SK-N-SH (cell line): ENCODE data around the gene NAXE. TPM values are rescaled to one million over a fixed set of nuclear protein-coding genes. Genes with fewer than 3 reads are reported as not detected.

Experiments used
- CTCF ChIA-PET: fragments of 300-600, 350-600 bp; formaldehyde crosslinking; extraction: SDS; loops from one replicate; lab custom pipeline; 2021; lab: Yijun Ruan, JAX
- POLR2A ChIA-PET: fragments of 350-600 bp; sonication (Branson Sonifier 250); formaldehyde crosslinking; extraction: SDS; loops from one replicate; lab custom pipeline; 2020; ENCODE audit warnings: antibody characterized with exemption, inconsistent platforms; lab: Yijun Ruan, JAX
- DNase-seq: peaks from one replicate; pipeline ENCODE4 v3.0.0; 2012
- H2AFZ ChIP-seq: fragments of 200-600 bp; sonication (generic); 2 replicates; pipeline ENCODE4 v1.8.1; 2016; ENCODE audit warnings: antibody characterized with exemption, mild to moderate bottlenecking, low read depth
- H3F3A ChIP-seq: fragments of 200-600 bp; sonication (generic); replicated peaks from 2 replicates; pipeline ENCODE3; 2016; ENCODE audit warnings: antibody characterized with exemption, mild to moderate bottlenecking; ENCODE audit not compliant: insufficient read depth
- H3K27ac ChIP-seq, 2 experiments: fragments of 200-500 bp in 1 of 2; fragments of 200-600 bp in 1 of 2; sonication (Bioruptor generic) in 1 of 2; sonication (generic), shearing (Covaris generic) in 1 of 2; 2 replicates each; pipeline versions ENCODE4 v1.5.1 to v1.6.1; 2014 to 2016; ENCODE audit warnings: low read depth in 2 of 2, inconsistent platforms in 1 of 2, low read length in 1 of 2, mild to moderate bottlenecking in 1 of 2, mixed read lengths in 1 of 2
- H3K27me3 ChIP-seq: fragments of 200-600 bp; sonication (generic), shearing (Covaris generic); 2 replicates; pipeline ENCODE4 v1.6.1; 2016; ENCODE audit warnings: mixed run types; ENCODE audit not compliant: insufficient read depth
- H3K36me3 ChIP-seq, 2 experiments: fragments of 200-500 bp in 1 of 2; fragments of 200-600 bp in 1 of 2; sonication (Bioruptor generic) in 1 of 2; sonication (generic) in 1 of 2; replicated peaks in 1 of 2; 2 replicates each; pipeline versions ENCODE3 to v1.5.1; 2014 to 2016; ENCODE audit warnings: low read length in 1 of 2, mild to moderate bottlenecking in 1 of 2; ENCODE audit not compliant: insufficient read depth in 2 of 2, control insufficient read depth in 1 of 2
- H3K4me1 ChIP-seq, 2 experiments: fragments of 200-500 bp in 1 of 2; fragments of 200-600 bp in 1 of 2; sonication (Bioruptor generic) in 1 of 2; sonication (generic), shearing (Covaris generic) in 1 of 2; 2 replicates each; pipeline versions ENCODE4 v1.5.1 to v1.6.1; 2014 to 2016; ENCODE audit warnings: low read depth in 1 of 2, low read length in 1 of 2, mixed run types in 1 of 2; ENCODE audit not compliant: insufficient read depth in 2 of 2, control insufficient read depth in 1 of 2
- H3K4me2 ChIP-seq: fragments of 200-600 bp; sonication (generic), shearing (Covaris generic); 2 replicates; pipeline ENCODE4 v1.6.1; 2017; ENCODE audit warnings: mixed run types
- H3K4me3 ChIP-seq, 2 experiments: fragments of 200-500 bp in 1 of 2; fragments of 200-600 bp in 1 of 2; sonication (Bioruptor generic) in 1 of 2; sonication (generic), shearing (Covaris generic) in 1 of 2; 2 replicates each; pipeline versions ENCODE4 v1.5.1 to v1.8.1; 2014 to 2016; ENCODE audit warnings: low read depth in 2 of 2, inconsistent platforms in 1 of 2, low read length in 1 of 2, mild to moderate bottlenecking in 1 of 2, mixed read lengths in 1 of 2, moderate library complexity in 1 of 2
- H3K79me2 ChIP-seq: fragments of 200-600 bp; sonication (generic); 2 replicates; pipeline ENCODE4 v1.8.1; 2017; ENCODE audit warnings: mild to moderate bottlenecking; ENCODE audit not compliant: insufficient read depth
- H3K9ac ChIP-seq: fragments of 200-600 bp; sonication (generic); 2 replicates; pipeline ENCODE4 v1.6.1; 2017; ENCODE audit warnings: mixed run types
- H3K9me2 ChIP-seq: fragments of 200-600 bp; sonication (generic); 2 replicates; pipeline ENCODE4 v1.6.1; 2017; ENCODE audit warnings: mixed run types
- H3K9me3 ChIP-seq: fragments of 200-600 bp; sonication (generic); 2 replicates; pipeline ENCODE4 v1.6.1; 2017; ENCODE audit warnings: mixed run types, mild to moderate bottlenecking, moderate library complexity
- H4K20me1 ChIP-seq: fragments of 200-600 bp; sonication (generic); 2 replicates; pipeline ENCODE4 v1.6.1; 2017; ENCODE audit warnings: mild to moderate bottlenecking, mixed run types; ENCODE audit not compliant: insufficient read depth
- CHD2 ChIP-seq: fragments of 150-350 bp; IDR thresholded peaks from 2 replicates; pipeline ENCODE4 v1.6.1; 2018; ENCODE audit warnings: low read length; ENCODE audit not compliant: partially characterized antibody
- EP300 ChIP-seq, 2 experiments: IDR thresholded peaks; 2 replicates each; pipeline versions ENCODE4 v1.4.0 to v1.6.1; 2012; ENCODE audit warnings: borderline replicate concordance in 1 of 2, low read depth in 1 of 2, low read length in 1 of 2
- EZH2phosphoT487 ChIP-seq: fragments of 200-600 bp; sonication (generic); IDR thresholded peaks from 2 replicates; pipeline ENCODE4 v1.6.1; 2017; ENCODE audit warnings: low read depth, mixed run types, mild to moderate bottlenecking, antibody characterized with exemption, moderate library complexity, borderline replicate concordance
- FOXJ3 ChIP-seq: sonication (generic); formaldehyde crosslinking; IDR thresholded peaks from 2 replicates; pipeline ENCODE4 v1.5.1; 2020; ENCODE audit warnings: mild to moderate bottlenecking, missing genetic modification reagents
- FOXM1 ChIP-seq: IDR thresholded peaks from 2 replicates; pipeline ENCODE4 v1.4.0; 2012; ENCODE audit warnings: low read depth, mild to moderate bottlenecking
- GABPA ChIP-seq: IDR thresholded peaks from 2 replicates; pipeline ENCODE4 v1.4.0; 2012; ENCODE audit warnings: low read depth, mild to moderate bottlenecking
- GATA2 ChIP-seq: sonication (generic); formaldehyde crosslinking; IDR thresholded peaks from 2 replicates; pipeline ENCODE4 v1.5.0; 2020; ENCODE audit warnings: mild to moderate bottlenecking, missing genetic modification reagents
- MXI1 ChIP-seq: IDR thresholded peaks from 2 replicates; pipeline ENCODE4 v1.6.1; 2012; ENCODE audit warnings: mild to moderate bottlenecking, low read depth, low read length, improper control_type of control experiment
- NFIC ChIP-seq: IDR thresholded peaks from 2 replicates; pipeline ENCODE4 v1.4.0; 2012; ENCODE audit warnings: borderline replicate concordance
- SIN3A ChIP-seq: IDR thresholded peaks from 2 replicates; pipeline ENCODE4 v1.6.1; 2012; ENCODE audit warnings: low read depth, mild to moderate bottlenecking, low read length, moderate library complexity, borderline replicate concordance
- SMC3 ChIP-seq: IDR thresholded peaks from 2 replicates; pipeline ENCODE4 v1.6.1; 2012; ENCODE audit warnings: low read depth, low read length, improper control_type of control experiment
- TAF1 ChIP-seq: IDR thresholded peaks from 2 replicates; pipeline ENCODE4 v1.6.1; 2012; ENCODE audit warnings: low read depth, mild to moderate bottlenecking, low read length, moderate library complexity, borderline replicate concordance
- TEAD4 ChIP-seq: IDR thresholded peaks from 2 replicates; pipeline ENCODE4 v1.4.0; 2012; ENCODE audit warnings: mild to moderate bottlenecking, borderline replicate concordance; ENCODE audit not compliant: insufficient read depth
- WGBS: methylation state at CpG from one replicate; pipeline ENCODE4 v1.1.6; 2017; ENCODE audit warnings: low lambda C conversion rate; 5-methylcytosine and 5-hydroxymethylcytosine counted together
- polyA plus RNA-seq, 3 experiments: library from polyadenylated mRNA; depleted of rRNA; stranded (reverse); fragments of >200 nt; gene quantifications; 2 replicates each; pipeline ENCODE4 v1.2.3, GENCODE V29; 2012
- TF ChIP-seq, protein P1 (sequence below): IDR thresholded peaks from 2 replicates; pipeline ENCODE4; 2012
- TF ChIP-seq, protein P2 (sequence below): IDR thresholded peaks from 2 replicates; pipeline ENCODE4 v1.4.0; 2012; ENCODE audit warnings: low read depth
- TF ChIP-seq, protein P3 (sequence below): IDR thresholded peaks from 2 replicates; pipeline ENCODE4 v1.4.0; 2012; ENCODE audit warnings: low read depth, borderline replicate concordance
- TF ChIP-seq, protein P4 (sequence below): IDR thresholded peaks from 2 replicates; pipeline ENCODE4 v1.4.0; 2012; ENCODE audit warnings: low read depth, borderline replicate concordance
- TF ChIP-seq, protein P5 (sequence below): IDR thresholded peaks from 2 replicates; pipeline ENCODE4 v1.6.1; 2012; ENCODE audit warnings: mild to moderate bottlenecking, low read depth, low read length, moderate library complexity

Gene NAXE
- polyA plus RNA-seq, 1 of the 3 experiments (the other 2 are of a cell fraction), result 98.4 TPM

DNA sequence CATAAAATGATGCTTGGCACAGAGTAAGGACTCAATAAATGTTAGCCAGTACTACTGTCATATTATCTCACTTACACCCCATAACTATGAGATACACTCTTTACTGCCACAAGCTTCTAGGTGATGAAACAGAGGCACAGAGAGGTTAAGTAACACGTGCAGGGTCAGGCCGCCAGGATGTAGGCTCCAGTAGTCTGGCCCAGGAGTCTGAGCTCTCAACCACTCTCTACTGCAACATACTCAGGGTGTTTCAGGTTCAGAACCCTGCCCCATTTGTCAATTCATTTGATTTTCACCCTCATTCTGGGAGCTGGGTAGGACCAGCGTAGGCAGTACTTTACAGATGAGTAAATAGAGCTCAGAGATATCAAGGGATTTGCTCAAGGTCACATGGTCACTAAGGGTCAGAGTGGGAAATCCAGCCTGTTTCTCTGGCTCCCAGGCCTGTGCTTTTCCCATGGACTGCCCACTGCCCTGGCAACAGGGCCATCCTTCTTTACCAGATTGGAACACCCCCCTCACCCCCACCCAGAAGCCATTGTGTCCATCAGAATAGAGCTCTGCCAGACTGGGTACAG is 40.4 kb upstream of the NAXE start:
- Histone ChIP-seq H4K20me1 (no peaks in the 10 kb centered on the region), H3K9ac (no peak overlapping the region)
- no peak for TF ChIP-seq TEAD4
- TF ChIP-seq SIN3A, result no peak
- no peak for TF ChIP-seq EZH2phosphoT487
- TF ChIP-seq, protein P1, sequence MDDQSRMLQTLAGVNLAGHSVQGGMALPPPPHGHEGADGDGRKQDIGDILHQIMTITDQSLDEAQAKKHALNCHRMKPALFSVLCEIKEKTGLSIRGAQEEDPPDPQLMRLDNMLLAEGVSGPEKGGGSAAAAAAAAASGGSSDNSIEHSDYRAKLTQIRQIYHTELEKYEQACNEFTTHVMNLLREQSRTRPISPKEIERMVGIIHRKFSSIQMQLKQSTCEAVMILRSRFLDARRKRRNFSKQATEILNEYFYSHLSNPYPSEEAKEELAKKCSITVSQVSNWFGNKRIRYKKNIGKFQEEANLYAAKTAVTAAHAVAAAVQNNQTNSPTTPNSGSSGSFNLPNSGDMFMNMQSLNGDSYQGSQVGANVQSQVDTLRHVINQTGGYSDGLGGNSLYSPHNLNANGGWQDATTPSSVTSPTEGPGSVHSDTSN, result no peak
- TF ChIP-seq GABPA, result no peak
- TF ChIP-seq GATA2 (CRISPR knock-in tag), result no peak
- TF ChIP-seq EP300 (IDR thresholded peaks at IDR 0.05; ENCODE audit: borderline replicate concordance in 1 of 2, low read depth in 1 of 2, low read length in 1 of 2), result no peak
- no peak for TF ChIP-seq FOXJ3 (CRISPR knock-in tag)
- TF ChIP-seq MXI1, result no peak
- TF ChIP-seq TAF1, result no peak
- TF ChIP-seq NFIC, result no peak
- TF ChIP-seq CHD2, result no peak
- TF ChIP-seq, protein P2, sequence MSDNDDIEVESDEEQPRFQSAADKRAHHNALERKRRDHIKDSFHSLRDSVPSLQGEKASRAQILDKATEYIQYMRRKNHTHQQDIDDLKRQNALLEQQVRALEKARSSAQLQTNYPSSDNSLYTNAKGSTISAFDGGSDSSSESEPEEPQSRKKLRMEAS, result no peak
- TF ChIP-seq, all 33 proteins: peak for 0
- H3K4me3 ChIP-seq, result no peak overlapping the region
- H3K27ac ChIP-seq, result no peak overlapping the region
- 88% methylated on average over 3 of the region's 3 CpGs for WGBS
- no peak overlapping the region for H3K4me2 ChIP-seq
- H2AFZ ChIP-seq, result no peak overlapping the region
- H3K9me3 ChIP-seq, result no peaks in the 10 kb centered on the region
- H3K9me2 ChIP-seq, result no peaks in the 10 kb centered on the region
- ChIA-PET CTCF (interaction anchor here (0.6 to 2.0 kb wide), 3 partner anchors 50 to 105 kb away, joined by 3 to 5 read pairs (median 3); partner anchors contain the start of gene MEF2D), POLR2A (interaction anchor here (0.6 kb wide), 1 partner anchor 196 kb away, joined by 4 read pairs; no protein-coding TSS in a partner anchor)
- no peak for DNase-seq
- H3K27me3 ChIP-seq, result no peaks in the 10 kb centered on the region
- H3K4me1 ChIP-seq, result no peaks in the 10 kb centered on the region
- H3F3A ChIP-seq, result no peaks in the 10 kb centered on the region
- no peaks in the 10 kb centered on the region for H3K79me2 ChIP-seq
- H3K36me3 ChIP-seq, result peaks cover 11 to 26% of the 10 kb centered on the region in 2 experiments

DNA sequence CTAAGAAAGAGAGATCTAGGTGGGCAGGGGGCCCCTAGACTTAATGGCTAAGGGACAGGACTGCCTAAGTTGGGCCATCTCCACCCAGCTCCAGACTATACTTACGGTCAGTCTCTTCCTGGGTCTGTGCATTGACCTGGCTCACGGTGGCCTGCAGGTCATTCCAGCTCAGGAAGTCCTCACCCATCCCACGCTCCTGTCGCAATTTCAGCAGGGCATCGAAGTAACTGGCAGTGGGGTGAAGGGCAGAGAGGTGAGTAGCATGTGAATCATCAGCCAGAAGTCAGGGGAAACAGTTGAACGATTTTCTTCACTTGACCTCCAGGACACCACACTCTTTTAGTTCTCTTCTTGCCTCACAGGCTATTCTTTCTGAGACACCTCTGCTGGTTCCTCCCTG is 39.7 kb upstream of the NAXE start:
- WGBS, result 73% methylated on average over 4 of the region's 6 CpGs
- H3K9me2 ChIP-seq, result no peaks in the 10 kb centered on the region
- H3K9ac ChIP-seq, result no peak overlapping the region
- no peak overlapping the region for H3K27ac ChIP-seq
- POLR2A ChIA-PET, result no interaction called here
- H2AFZ ChIP-seq, result no peak overlapping the region
- no peak overlapping the region for H3K4me3 ChIP-seq
- no peaks in the 10 kb centered on the region for H3K9me3 ChIP-seq
- DNase-seq, result no peak
- no peaks in the 10 kb centered on the region for H3K79me2 ChIP-seq
- CTCF ChIA-PET, result interaction anchor here (0.7 to 2.0 kb wide), 3 partner anchors 51 to 106 kb away, joined by 3 to 5 read pairs (median 5); partner anchors contain the start of gene MEF2D
- no peaks in the 10 kb centered on the region for H3K4me1 ChIP-seq
- no peak overlapping the region for H3K4me2 ChIP-seq
- H4K20me1 ChIP-seq, result no peaks in the 10 kb centered on the region
- H3K36me3 ChIP-seq, result peaks cover 11 to 31% of the 10 kb centered on the region in 2 experiments
- H3K27me3 ChIP-seq, result no peaks in the 10 kb centered on the region
- no peaks in the 10 kb centered on the region for H3F3A ChIP-seq
- TF ChIP-seq EP300 (IDR thresholded peaks at IDR 0.05; ENCODE audit: borderline replicate concordance in 1 of 2, low read depth in 1 of 2, low read length in 1 of 2) (no peak), SMC3 (no peak), SIN3A (no peak), FOXJ3 (CRISPR knock-in tag) (no peak), GATA2 (CRISPR knock-in tag) (no peak), EZH2phosphoT487 (no peak), TAF1 (no peak), FOXM1 (no peak), GABPA (no peak), TEAD4 (no peak)
- TF ChIP-seq, protein P3, sequence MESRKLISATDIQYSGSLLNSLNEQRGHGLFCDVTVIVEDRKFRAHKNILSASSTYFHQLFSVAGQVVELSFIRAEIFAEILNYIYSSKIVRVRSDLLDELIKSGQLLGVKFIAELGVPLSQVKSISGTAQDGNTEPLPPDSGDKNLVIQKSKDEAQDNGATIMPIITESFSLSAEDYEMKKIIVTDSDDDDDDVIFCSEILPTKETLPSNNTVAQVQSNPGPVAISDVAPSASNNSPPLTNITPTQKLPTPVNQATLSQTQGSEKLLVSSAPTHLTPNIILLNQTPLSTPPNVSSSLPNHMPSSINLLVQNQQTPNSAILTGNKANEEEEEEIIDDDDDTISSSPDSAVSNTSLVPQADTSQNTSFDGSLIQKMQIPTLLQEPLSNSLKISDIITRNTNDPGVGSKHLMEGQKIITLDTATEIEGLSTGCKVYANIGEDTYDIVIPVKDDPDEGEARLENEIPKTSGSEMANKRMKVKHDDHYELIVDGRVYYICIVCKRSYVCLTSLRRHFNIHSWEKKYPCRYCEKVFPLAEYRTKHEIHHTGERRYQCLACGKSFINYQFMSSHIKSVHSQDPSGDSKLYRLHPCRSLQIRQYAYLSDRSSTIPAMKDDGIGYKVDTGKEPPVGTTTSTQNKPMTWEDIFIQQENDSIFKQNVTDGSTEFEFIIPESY, result no peak
- TF ChIP-seq, protein P4, sequence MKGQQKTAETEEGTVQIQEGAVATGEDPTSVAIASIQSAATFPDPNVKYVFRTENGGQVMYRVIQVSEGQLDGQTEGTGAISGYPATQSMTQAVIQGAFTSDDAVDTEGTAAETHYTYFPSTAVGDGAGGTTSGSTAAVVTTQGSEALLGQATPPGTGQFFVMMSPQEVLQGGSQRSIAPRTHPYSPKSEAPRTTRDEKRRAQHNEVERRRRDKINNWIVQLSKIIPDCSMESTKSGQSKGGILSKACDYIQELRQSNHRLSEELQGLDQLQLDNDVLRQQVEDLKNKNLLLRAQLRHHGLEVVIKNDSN, result no peak
- TF ChIP-seq, protein P5, sequence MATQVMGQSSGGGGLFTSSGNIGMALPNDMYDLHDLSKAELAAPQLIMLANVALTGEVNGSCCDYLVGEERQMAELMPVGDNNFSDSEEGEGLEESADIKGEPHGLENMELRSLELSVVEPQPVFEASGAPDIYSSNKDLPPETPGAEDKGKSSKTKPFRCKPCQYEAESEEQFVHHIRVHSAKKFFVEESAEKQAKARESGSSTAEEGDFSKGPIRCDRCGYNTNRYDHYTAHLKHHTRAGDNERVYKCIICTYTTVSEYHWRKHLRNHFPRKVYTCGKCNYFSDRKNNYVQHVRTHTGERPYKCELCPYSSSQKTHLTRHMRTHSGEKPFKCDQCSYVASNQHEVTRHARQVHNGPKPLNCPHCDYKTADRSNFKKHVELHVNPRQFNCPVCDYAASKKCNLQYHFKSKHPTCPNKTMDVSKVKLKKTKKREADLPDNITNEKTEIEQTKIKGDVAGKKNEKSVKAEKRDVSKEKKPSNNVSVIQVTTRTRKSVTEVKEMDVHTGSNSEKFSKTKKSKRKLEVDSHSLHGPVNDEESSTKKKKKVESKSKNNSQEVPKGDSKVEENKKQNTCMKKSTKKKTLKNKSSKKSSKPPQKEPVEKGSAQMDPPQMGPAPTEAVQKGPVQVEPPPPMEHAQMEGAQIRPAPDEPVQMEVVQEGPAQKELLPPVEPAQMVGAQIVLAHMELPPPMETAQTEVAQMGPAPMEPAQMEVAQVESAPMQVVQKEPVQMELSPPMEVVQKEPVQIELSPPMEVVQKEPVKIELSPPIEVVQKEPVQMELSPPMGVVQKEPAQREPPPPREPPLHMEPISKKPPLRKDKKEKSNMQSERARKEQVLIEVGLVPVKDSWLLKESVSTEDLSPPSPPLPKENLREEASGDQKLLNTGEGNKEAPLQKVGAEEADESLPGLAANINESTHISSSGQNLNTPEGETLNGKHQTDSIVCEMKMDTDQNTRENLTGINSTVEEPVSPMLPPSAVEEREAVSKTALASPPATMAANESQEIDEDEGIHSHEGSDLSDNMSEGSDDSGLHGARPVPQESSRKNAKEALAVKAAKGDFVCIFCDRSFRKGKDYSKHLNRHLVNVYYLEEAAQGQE, result no peak
